ENCODE results near the gene PPP1R11.
"Not testable (repeated sequence)": the region's sequence is repeated elsewhere in the genome, so short reads cannot be mapped to it uniquely, and the experiment has no call there.

Gene PPP1R11

DNA sequence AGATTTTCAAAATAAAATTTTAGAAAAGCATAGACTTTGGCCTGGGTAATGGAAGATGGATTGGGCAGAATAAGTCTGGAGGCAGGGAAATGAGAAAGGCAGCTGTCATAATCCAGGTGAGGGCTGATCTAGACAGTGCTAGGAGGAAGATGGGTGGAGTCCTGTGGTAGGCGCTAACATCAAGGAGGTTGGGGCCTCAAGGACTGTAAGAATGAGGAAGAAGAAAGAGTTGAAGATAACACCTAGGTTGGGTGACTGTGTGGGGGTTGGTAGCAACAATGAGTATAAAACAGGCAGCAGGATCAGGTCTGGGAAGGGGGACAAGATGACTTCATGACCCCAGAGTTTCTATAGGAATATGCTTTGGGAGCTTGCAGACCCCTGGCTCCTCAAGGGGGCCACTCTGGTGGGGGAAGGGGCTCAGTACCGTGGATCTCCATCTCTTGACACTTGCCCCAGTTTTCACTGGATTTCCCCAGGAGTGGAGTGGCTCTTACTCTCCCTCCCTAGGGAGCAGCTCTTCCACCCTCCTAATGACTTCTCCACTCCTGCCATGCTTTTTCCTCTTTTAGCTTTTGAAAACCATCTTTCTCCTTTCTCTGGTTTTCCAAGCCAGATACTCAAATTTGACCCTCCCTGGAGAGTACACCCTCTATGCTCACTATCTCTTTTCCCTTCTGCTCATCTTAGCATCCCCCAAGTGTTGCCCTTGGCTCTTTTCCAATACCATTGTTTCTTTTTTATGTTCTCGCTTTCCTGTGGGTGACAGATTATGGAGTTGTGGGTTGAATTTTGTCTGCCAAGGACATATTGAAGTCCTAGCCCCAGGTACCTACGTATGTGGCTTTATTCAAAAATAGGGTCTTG is 31.1 kb downstream of the PPP1R11 start:
- no peak for DNase-seq (ENCODE audit: low read depth in 2 of 2)

- DNase-seq (ENCODE audit: low read depth in 2 of 2): no peak
Measured at GRCh38 chr6:30100154-30100553, 33.2 kb downstream of the PPP1R11 start.

DNA sequence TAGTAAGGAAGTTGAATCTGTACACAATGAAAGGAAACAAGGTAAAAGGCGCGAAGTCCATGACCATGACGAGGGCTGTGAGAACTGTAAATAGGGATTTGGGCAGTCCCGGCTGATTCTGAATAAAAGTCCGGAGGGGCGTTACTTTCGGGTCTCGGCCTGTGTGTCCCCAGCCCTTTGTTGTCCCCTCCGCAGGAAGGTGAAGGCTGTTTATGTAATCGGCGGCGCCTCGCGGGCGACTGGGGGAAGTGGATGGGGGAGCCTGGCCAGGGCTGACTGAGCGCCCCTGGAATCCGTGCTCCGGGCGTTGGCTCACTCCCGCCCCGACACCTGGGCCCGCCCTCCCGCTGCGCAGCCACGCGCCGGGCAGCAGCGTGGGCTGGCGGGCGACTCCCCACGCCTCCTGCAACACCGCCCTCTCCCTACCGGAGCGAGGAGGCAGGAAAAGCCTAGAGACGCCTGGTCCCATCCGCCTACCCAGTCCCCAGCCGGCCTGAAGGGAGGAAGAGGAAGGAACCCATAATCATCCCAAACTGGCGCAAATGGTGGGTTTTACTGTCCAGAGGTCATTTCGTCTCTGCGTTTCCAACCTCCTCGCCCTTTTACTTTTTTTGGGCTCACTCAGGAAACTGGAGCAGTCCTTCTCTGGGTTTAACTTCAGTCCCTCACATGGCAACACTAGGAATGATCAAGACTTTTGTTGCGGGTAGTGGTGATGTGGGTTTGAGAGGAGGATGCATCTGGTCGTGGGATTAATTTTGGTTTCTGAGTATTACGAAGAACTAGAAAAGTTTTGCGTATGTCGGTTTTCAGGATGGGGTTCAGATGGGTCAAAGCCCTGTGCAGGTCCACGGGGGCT is 33.8 kb downstream of the PPP1R11 start:
- DNase-seq (ENCODE audit: low read depth in 2 of 2): no peak

DNA sequence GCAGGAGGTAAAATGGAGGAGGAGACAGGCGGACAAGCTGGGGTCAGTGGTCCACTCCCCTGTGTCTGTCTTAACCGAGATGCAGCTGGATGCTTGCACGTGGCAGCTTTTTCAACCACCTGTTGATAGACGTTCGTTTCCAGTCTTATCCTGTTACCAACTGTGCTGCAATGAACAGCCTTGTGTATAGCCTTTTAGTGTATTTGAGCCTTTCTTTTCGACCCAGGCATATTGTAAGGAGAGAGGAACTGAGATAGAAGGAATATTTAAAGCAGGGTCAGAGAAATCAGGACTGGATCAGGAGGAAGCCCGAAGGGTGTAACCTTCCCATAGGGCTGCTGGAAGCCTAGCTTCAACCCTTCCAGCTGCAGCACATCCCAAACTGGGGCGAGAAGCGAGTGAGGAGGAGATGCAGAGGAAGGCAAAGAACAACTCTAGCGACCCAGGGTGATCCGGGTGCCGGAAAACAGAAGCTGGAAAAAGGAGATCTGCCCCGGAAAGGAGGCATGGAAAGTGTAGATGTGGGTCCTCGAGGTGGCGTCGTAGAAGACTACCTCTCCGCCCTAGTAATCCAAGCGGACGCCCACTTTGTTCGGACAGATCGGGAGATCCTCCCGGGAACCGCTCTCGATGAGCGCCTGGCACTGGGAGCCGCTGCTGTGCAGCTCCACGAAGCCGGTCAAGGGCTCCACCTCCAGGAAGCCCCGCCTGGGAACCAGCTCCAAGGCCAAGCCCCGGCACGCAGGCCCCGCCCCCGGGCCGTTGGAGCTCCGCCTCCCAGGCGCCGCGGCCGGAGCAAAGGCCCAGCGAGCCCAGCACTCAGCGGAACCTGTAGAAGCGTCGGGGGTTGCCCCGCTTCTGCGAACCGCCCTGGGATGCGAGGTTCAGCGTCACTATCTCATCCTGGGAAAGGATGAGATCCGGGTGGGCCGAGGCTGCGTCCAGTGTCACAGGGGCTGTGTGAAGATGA is 34.7 kb downstream of the PPP1R11 start:
- DNase-seq (ENCODE audit: low read depth in 2 of 2): peak; percentile 38 to 47

- peak in 1 of 2 experiments; percentile 17 for DNase-seq (ENCODE audit: low read depth in 2 of 2)
Measured at GRCh38 chr6:30102414-30102969, 35.5 kb downstream of the PPP1R11 start.

GRCh38 chr6:30102970-30103871 is 36.2 kb downstream of the PPP1R11 start:
- DNase-seq (ENCODE audit: low read depth in 2 of 2): peak; percentile 61 to 67

DNA sequence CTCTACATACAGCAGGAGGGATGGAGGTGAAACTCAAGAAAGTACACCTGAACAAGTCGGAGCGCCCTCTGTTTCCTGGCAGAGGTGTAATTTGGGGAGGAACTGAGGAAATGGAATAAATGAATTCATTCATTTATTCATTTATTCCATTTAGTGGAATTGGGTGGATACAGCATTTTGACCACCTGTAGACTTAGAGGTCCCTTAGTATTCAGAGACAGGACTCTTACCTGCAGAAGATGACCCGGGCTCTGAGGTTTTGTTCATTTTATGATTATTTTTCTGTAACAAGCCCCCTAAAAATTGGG is 36.8 kb downstream of the PPP1R11 start:
- no peak for DNase-seq (ENCODE audit: low read depth in 2 of 2)

GRCh38 chr6:30104661-30105060 is 37.7 kb downstream of the PPP1R11 start:
- DNase-seq (ENCODE audit: low read depth in 2 of 2): no peak

- DNase-seq (ENCODE audit: low read depth in 2 of 2): no peak
Measured at GRCh38 chr6:30111266-30111856, 44.4 kb downstream of the PPP1R11 start.

GRCh38 chr6:30112402-30112994 is 45.5 kb downstream of the PPP1R11 start:
- DNase-seq (ENCODE audit: low read depth in 2 of 2): no peak

- no peak for DNase-seq (ENCODE audit: low read depth in 2 of 2)
Measured at GRCh38 chr6:30113003-30113759, 46.2 kb downstream of the PPP1R11 start, which contains the start of gene TRIM31. TRIM31 (minus strand) TSS chr6:30113090; CDS start chr6:30112805, 285 bp downstream.

DNA sequence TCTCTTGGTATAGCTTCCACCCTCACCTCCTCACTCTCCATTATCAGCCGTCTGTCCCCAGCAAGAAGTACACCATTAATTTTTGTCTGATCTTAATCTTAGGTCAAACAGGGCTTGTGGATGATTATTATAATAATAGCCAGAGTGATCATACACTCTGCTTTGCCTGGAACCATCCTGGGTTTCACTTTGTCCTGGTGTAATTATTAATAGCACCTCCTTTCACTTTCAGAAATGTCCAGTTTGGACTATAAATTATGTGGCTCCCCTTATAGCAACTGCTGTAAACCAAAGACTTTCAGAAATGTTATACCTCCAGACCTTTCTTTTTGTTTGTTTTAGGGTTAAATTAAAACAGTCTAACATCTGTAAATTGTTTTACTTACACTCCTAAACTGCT is 46.8 kb downstream of the PPP1R11 start:
- no peak for DNase-seq (ENCODE audit: low read depth in 2 of 2)

- DNase-seq (ENCODE audit: low read depth in 2 of 2): no peak
Measured at GRCh38 chr6:30116724-30117123, 49.7 kb downstream of the PPP1R11 start.

DNA sequence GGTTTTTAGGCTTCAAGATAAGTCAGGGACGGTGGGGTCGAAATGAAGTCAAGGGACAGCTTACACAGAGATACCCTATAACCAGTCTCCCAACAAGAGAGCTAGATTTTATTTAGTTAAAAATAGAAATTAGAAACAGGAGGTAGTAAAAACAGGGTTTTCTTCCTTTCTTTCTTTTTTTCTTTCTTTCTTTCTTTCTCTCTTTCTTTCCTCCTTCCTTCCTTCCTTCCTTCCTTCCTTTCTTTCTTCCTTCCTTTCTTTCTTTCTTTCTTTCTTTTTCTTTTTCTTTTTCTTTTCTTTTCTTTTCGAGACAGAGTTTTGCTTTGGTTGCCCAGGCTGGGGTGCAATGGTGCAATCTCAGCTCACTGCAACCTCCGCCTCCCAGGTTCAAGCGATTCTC is 51.7 kb downstream of the PPP1R11 start:
- DNase-seq (ENCODE audit: low read depth in 2 of 2): not testable (repeated sequence)
